ENCODE results near the gene ATG2B. TPM values are rescaled to one million over a fixed set of nuclear protein-coding genes. Genes with fewer than 3 reads are reported as not detected.
A peak's percentile ranks its signal among the peaks of the same experiment; 100 is the strongest.

ATG2B gene
- total and polyA plus RNA-seq, 2 donors (not counting 1 experiment from before 2014, with no cell fraction given), result 15.0 to 30.9 TPM

- no peak overlapping the region for H3K9ac ChIP-seq (ENCODE audit: insufficient read depth, low read length)
- no peaks in the 10 kb centered on the region for H3K79me2 ChIP-seq (ENCODE audit: control insufficient read depth, insufficient read depth, low read length)
- H3K4me3 ChIP-seq (replicated peaks in 1 of 4; ENCODE audit: control extremely low read depth in 1 of 4, insufficient read depth in 1 of 4, low read depth in 3 of 4, low read length in 4 of 4), result no peak overlapping the region
- no peak overlapping the region for H3K4me2 ChIP-seq (ENCODE audit: extremely low read depth, insufficient read depth, low read length)
- no peak overlapping the region for H3K27ac ChIP-seq (ENCODE audit: insufficient read depth, low read length)
- no peaks in the 10 kb centered on the region for H3K27me3 ChIP-seq (ENCODE audit: control insufficient read depth, insufficient read depth, low read length)
- H3K9me3 ChIP-seq (ENCODE audit: control insufficient read depth, insufficient read depth, low read depth, low read length), result no peaks in the 10 kb centered on the region
- peak in 1 of 2 donors; percentile 22 for DNase-seq (ENCODE audit: low read depth in 2 of 2)
- H3K4me1 ChIP-seq (ENCODE audit: control insufficient read depth, extremely low read depth, insufficient read depth, low read length), result no peaks in the 10 kb centered on the region
- no peaks in the 10 kb centered on the region for H4K20me1 ChIP-seq (ENCODE audit: control insufficient read depth, extremely low read depth, insufficient read depth, low read length)
- H3K36me3 ChIP-seq (ENCODE audit: control insufficient read depth, insufficient read depth, low read length), result no peaks in the 10 kb centered on the region
- TF ChIP-seq EZH2 (IDR thresholded peaks at IDR 0.05; ENCODE audit: low read length, missing control alignments) (no peak), CTCF (conservative IDR thresholded peaks at IDR 0.05 in 1 of 2, IDR thresholded peaks at IDR 0.05 in 1 of 2; ENCODE audit: low read depth in 1 of 2, low read length in 2 of 2) (peak in 1 of 2 donors; percentile 40)
- H2AFZ ChIP-seq (ENCODE audit: low read length), result no peak overlapping the region
These were observed 66.1 kb downstream of the ATG2B start for GRCh38 chr14:96297000-96297399.

GRCh38 chr14:96294246-96294645, 68.9 kb downstream of the ATG2B start:
- TF ChIP-seq EZH2 (IDR thresholded peaks at IDR 0.05; ENCODE audit: low read length, missing control alignments) (no peak), CTCF (conservative IDR thresholded peaks at IDR 0.05 in 1 of 2, IDR thresholded peaks at IDR 0.05 in 1 of 2; ENCODE audit: low read depth in 1 of 2, low read length in 2 of 2) (no peak)
- no peak overlapping the region for H2AFZ ChIP-seq (ENCODE audit: low read length)
- DNase-seq (ENCODE audit: low read depth in 2 of 2), result no peak
- H3K27me3 ChIP-seq (ENCODE audit: control insufficient read depth, insufficient read depth, low read length), result no peaks in the 10 kb centered on the region
- no peaks in the 10 kb centered on the region for H4K20me1 ChIP-seq (ENCODE audit: control insufficient read depth, extremely low read depth, insufficient read depth, low read length)
- no peaks in the 10 kb centered on the region for H3K4me1 ChIP-seq (ENCODE audit: control insufficient read depth, extremely low read depth, insufficient read depth, low read length)
- H3K36me3 ChIP-seq (ENCODE audit: control insufficient read depth, insufficient read depth, low read length), result peaks cover 6% of the 10 kb centered on the region
- H3K4me3 ChIP-seq (replicated peaks in 1 of 4; ENCODE audit: control extremely low read depth in 1 of 4, insufficient read depth in 1 of 4, low read depth in 3 of 4, low read length in 4 of 4), result no peak overlapping the region
- H3K4me2 ChIP-seq (ENCODE audit: extremely low read depth, insufficient read depth, low read length), result no peak overlapping the region
- no peak overlapping the region for H3K9ac ChIP-seq (ENCODE audit: insufficient read depth, low read length)
- H3K9me3 ChIP-seq (ENCODE audit: control insufficient read depth, insufficient read depth, low read depth, low read length), result no peaks in the 10 kb centered on the region
- no peak overlapping the region for H3K27ac ChIP-seq (ENCODE audit: insufficient read depth, low read length)
- no peaks in the 10 kb centered on the region for H3K79me2 ChIP-seq (ENCODE audit: control insufficient read depth, insufficient read depth, low read length)

DNA sequence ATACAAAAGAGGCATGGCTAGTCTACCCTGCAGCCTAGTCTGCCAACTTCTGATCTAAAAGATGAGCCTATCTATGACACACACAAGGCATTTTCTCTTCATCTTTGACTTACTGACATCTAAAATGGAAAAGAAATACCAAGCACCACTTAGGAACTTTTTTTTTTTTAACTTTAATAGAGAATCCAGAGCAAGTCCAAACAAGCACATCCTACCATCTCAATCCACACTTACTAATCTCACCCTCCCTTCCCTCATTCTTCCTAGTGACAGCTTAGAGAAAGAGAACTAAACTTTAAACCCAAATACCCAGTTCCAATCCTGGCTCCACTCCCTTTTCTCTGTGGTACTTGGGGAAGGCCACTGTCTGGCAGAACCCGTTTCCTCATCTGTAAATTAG, 75.3 kb downstream of the ATG2B start:
- peaks cover 9% of the 10 kb centered on the region for H3K36me3 ChIP-seq (ENCODE audit: control insufficient read depth, insufficient read depth, low read length)

More for the DNA sequence above, 75.3 kb downstream of the ATG2B start:
- Histone ChIP-seq H3K27me3 (ENCODE audit: control insufficient read depth, insufficient read depth, low read length) (no peaks in the 10 kb centered on the region), H3K27ac (ENCODE audit: insufficient read depth, low read length) (no peak overlapping the region), H3K9me3 (ENCODE audit: control insufficient read depth, insufficient read depth, low read depth, low read length) (no peaks in the 10 kb centered on the region), H3K79me2 (ENCODE audit: control insufficient read depth, insufficient read depth, low read length) (no peaks in the 10 kb centered on the region), H3K9ac (ENCODE audit: insufficient read depth, low read length) (no peak overlapping the region), H2AFZ (ENCODE audit: low read length) (no peak overlapping the region), H3K4me3 (replicated peaks in 1 of 4; ENCODE audit: control extremely low read depth in 1 of 4, insufficient read depth in 1 of 4, low read depth in 3 of 4, low read length in 4 of 4) (no peak overlapping the region), H3K4me1 (ENCODE audit: control insufficient read depth, extremely low read depth, insufficient read depth, low read length) (no peaks in the 10 kb centered on the region), H4K20me1 (ENCODE audit: control insufficient read depth, extremely low read depth, insufficient read depth, low read length) (no peaks in the 10 kb centered on the region), H3K4me2 (ENCODE audit: extremely low read depth, insufficient read depth, low read length) (no peak overlapping the region)
- no peak for DNase-seq (ENCODE audit: low read depth in 2 of 2)
- TF ChIP-seq CTCF (conservative IDR thresholded peaks at IDR 0.05 in 1 of 2, IDR thresholded peaks at IDR 0.05 in 1 of 2; ENCODE audit: low read depth in 1 of 2, low read length in 2 of 2), result no peak
- TF ChIP-seq EZH2 (IDR thresholded peaks at IDR 0.05; ENCODE audit: low read length, missing control alignments), result no peak
